Dedifferentiated amniotic fluid mesenchymal stem cell (primary cell): ENCODE measurements around the gene CNTRL.

Experiments
- DNase-seq: peaks from one replicate; pipeline ENCODE4 v3.0.0-alpha.2; 2016; ENCODE audit errors: extremely low spot score

Gene CNTRL

DNA sequence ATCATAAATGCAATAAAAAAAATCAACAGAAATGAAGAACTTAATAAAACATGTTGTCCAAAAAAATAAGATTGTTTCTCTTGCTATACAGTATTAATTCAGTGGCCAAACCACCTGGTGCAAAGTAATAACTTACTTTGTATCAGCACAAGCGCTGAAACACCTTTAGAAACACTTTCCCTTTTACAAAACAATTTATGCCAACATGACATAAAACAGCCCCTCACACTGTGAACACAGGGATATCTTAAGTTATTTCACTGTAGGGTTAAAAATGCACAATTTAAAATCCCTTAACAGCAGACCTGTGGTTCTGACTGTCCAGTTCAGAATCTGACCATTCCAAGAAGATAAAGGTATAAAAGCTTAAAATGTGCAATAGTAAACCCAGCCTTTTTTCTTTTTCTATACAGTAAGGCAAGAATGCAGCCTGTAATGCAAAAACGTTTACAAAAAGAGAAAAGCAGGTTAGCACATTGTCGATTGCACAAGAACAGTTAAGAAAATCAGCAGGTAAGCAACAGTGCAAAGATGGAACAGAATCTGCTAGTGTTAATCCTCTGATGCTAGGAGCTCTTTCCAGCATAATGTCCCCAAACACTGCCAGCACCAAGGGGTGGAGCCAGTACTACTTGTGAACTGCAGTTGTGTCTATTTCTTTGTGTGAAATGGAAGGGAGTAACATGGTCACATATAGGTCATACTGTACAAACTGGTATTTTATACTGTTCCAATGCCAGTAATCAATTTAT, 105.4 kb downstream of the CNTRL start:
- no peak for DNase-seq

DNA sequence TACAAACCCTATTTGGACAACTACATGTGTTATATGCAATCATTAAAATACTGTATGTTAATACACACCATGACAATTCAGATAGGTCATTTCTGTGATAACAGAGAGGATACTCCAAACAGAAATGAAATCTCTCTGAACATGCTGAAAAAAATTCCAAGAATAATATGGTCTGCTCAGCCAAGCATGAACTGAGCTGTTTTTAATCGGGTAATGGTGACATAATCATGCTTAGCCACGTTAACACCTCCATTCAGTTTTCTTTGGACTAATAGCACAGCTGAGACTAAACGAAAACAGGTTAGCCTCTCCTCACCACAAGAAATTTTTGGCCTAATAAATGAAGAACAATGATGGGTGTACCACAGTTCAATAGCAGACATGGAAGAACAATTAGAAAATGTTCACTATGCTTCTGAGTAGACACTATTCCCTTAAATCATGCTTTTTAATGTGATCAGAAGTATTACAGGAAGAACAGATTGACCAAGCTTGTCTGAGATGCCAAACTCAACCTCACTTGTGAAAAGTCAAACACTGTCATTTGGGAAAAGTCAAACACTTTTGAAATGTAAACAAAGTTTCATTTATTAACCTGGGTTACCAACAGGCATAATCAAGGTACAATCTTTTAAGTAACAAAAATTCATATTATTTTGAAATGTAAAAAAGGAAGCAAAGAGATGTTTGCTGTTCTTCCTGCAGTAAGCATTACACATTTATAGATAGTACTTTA, 107.5 kb downstream of the CNTRL start:
- DNase-seq: no peak

DNA sequence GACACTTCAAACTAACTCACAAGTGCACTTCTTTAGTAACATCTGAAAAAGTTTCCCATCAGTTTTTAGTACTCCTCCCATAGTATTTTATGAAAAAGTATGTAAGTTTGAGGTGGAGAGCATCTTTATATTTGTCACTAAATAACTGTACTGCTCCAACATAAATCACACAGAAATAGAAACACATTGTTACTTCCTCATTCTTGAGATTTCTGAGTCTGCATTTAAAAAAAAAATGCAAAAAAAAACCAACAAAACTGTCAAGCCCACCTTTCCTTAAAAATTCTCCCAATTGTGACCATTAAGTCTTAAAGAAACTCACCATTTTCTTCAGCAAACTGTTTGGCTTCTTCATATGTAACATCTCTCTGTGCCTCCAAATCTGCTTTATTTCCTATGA, 108.2 kb downstream of the CNTRL start:
- no peak for DNase-seq

DNA sequence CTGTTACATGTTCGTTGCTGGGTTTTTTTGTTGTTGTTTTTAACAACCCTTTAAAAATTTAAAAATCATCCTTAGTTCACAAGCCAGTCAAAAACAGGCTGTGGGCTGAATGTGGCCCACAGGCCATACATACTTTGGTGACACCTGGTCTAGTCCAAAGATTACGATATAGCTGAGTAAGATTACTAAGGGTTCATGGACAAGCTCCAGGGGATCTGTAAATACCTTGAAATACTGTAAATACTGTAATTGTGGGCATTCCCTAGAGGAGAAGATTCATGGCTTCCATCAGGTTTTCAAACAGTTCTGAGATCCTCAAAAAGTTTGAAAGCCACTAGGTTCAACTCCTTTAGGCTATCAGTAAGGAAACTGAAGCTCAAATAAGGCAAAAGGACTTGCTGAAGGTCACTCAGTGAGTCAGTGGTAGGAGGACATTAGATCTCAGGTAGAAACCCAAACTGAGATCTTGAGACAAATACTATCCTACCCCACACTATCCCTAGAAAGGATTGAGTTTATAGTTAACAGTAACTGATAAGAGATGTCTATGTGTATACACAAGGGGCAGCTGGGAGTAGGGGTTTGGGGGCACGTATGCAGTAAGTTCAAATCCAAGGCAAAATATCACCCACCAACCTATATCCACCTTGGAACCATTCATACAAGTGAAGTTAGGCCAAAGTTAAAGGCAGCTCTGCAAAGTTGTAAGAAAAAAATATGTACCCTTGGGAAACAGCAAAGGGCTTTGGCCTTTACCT, 109.1 kb downstream of the CNTRL start:
- no peak for DNase-seq

DNA sequence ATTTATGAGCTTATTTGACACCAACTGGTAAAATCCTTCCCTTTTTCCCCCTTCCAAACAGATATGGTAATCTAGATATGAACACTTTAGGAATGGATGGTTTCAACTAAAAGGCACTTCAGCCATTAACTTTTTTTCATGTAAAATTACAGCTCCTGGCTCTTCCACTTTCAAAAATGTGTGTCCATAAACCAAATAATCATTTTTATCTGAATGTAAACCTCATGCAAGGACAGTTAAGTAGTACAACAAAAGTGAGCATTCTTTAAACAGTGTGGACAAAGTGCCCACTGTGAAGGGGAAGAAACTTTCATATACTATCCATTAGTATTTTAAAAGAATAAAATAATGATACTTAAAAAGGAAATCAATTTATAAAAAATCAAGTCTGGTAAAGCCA, 109.7 kb downstream of the CNTRL start:
- DNase-seq: no peak

DNA sequence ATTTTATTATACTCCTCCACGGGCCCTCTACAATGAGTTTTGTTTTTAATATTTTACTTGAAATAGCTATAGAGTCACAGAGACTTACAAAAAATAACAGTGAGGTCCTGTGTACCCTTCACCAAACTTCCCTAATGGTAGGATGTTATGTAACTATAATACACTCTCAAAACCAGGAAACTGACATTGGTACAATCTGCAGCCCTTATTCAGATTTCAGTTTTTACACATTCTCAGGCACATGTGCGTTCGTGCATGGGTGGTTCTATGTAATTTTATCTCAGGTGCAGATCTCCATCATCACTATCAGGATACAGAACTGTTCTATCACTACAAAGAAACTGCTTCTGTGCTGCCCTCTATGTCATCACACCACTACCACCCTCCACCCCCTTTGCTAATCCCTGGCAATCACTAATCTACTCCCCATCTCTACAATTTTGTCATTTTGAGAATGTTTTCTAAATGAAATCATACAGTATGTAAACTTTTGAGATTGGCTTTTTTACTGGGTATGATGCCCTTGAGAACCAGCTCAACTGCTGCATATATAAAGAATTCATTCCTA, 110.5 kb downstream of the CNTRL start:
- no peak for DNase-seq

DNA sequence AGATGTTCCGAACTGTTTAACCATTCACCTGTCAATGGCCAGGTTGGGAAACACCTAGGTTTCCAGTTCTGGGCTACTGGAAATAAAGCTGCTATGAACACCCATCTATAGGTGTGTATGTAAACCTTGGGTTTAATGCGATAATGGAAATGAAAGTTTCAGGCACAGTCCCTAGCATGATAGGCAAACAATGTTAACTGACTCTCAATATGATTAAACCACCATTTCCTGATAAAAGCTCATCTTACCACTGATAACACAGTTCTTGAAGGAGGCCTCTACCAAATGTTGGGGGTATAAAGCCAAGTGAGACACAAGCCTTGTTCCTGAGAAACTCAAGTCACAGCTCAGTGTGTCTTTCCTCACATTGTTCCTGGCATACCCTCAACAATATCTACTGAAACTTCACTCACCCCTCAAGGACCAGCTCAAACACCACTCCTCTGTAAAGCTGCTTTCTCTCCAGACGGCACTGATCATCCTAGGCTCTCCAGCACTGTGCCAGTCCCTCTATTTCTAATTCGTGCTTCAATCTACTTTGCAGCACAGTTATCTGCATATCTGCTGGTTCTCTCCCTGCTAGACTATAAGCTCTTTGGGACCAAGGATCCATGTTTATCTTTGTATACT, 111.1 kb downstream of the CNTRL start:
- no peak for DNase-seq

DNA sequence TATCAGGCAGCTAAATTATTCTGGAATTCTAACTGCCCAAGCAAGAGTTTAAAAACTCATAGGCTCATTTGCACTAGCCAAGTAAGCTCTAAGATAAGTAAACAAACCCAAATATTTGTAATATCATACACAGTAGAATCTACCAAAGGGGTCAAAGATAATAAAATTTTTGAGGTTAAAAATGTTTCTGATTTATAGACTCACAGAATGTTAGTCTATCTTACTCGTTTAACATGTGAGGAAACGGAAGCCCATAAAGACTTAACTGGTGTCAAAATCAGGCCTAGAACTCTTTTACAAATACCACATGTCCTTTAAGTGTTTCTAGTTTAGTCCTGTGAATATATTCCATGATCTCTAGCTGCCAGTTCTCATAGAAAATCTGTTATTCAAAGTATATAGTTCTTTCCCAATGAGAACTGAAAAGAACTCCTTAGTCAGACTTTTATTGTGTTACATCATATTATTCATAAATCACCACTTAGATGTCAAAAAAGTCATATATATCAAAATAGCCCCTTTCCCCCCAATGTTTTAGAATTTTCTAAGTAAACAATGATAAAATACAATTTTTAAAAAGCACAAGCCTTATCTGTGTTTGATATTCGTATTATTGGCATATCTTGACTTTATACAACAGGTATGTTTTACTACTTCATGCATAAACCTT, 113.0 kb downstream of the CNTRL start:
- no peak for DNase-seq

DNA sequence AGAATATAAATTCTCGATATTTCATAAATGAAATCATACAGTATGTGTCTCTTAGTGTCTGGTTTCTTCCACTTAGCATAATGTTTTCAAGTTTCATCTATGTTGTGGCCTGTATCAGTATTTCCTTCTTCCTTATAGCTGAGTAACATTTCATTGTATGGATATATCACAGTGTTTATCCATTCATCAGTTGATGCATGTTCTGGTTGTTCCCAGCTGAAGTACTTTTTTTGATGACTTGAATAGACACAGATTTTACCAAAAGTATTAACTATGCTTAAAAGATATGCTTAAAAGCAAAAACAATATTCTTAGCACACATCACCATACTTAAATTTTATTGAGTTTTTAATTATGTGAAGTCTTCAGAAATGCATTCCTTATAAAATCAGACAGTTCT, 114.3 kb downstream of the CNTRL start:
- no peak for DNase-seq

DNA sequence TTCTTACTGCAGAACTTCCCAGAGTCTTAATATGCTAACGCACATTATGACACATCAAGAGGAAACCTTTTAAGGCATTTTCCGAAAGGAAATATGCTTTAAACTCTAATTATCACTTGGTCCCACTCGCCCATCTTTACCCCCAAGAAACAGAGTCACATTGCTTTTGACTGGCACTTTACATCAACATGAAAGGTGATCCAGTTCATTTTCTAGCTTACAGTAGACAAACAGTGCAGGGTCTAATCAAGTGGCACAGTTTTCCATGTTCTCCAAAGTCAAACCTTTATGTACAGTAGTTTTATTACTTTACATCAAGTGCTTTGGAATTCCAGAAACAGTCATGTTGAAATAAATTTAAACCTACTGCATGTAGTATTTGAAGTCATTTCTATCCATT, 114.9 kb downstream of the CNTRL start:
- no peak for DNase-seq

DNA sequence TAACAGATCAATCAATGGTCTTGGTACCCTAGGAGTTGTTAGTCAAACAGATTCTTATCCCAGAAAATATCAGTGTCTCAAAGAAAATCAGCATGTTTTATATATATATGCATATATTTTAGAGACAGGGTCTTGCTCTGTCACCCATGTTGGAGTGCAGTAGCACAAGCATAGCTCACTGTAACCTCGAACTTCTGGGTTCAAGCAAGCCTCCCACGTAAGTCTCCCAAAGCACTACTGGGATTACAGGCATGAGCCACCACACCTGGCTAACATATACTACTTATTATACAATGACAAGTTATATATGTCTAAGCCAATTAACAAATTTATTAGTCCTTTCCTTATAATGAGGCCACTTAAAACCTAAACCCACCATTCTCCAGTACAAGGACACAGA, 116.5 kb downstream of the CNTRL start:
- DNase-seq: no peak

DNA sequence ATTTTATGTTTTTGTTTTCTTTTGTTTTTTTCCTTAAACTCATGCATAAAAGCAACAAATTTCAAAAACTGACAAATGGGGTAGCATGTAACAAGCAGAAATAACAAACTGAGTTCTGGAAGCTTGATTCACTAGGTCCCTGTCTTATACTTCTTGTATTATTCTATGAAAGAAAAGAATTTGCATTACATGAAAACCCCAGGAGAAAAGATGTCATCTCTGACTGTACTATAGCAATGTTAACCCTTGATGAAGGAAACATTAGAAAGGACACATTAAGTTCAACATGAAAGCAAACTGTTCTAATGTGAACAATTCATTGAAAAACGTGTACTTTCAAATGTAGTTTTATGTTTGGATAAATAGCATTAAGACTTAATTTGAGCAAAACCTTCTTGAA, 117.8 kb downstream of the CNTRL start:
- no peak for DNase-seq

DNA sequence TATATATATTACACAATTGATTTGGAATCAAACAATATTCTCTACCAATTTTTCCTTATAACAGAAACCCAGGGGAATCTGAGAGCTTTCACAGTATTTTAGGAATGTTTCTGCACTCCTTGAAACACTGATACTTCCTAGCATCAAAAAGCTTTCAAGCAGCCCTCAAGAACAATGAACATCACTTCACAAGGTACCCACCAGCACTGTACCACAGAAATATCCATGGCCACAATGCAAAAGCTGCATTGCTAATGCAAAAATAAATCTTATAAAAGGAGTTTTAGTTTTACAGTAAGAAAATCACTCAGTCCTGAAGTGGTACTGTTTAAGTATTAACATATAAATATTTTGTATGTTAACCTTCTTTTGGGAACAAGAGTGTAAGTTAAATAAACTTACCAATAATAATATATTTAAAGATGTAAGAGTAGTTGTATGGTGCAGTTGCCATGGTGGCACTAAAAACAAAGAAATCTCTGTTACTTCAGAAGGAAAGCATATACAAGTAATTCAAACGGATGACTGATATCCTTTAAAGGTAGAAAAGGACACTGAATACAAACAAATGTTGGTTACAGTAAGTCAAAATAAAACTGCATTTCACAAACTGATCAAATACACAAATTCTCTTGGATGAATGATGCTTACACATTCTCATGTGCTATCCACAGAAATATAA, 118.3 kb downstream of the CNTRL start:
- no peak for DNase-seq

DNA sequence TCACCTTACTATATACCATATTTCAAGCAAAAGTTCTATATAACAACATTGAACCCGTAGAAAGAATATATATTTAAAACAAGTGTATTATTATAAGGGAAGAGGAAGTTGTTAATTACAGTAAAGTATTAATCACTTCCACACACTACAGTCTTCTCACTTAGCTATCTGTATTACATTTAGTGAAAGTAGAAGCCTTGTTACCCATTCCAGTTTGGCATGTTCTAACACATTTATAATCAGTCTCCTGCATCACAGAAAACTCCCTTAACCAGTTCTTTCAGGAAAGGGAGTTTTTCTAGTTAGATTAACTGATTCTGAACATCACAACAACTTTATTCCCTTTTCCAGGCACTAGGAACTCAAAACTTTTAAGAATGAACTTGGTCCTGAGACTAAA, 120.0 kb downstream of the CNTRL start:
- DNase-seq: no peak

DNA sequence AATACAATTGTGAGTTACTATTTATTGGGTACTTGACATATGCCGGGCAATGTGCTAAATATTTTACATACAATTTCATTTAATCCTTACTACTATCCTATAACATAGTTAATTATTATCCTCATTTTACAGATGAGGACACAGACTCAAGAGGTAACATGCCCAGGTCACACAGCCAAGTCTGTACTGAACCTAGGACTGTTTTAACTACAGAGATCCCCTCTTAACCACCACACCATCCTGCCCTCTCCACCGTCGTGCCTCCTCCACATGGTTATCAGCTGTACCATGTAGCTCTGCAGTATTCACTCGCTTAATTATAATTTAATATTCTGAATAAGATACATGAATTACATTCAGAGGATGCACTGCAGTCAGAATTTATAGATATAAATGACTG, 121.6 kb downstream of the CNTRL start:
- DNase-seq: no peak

DNA sequence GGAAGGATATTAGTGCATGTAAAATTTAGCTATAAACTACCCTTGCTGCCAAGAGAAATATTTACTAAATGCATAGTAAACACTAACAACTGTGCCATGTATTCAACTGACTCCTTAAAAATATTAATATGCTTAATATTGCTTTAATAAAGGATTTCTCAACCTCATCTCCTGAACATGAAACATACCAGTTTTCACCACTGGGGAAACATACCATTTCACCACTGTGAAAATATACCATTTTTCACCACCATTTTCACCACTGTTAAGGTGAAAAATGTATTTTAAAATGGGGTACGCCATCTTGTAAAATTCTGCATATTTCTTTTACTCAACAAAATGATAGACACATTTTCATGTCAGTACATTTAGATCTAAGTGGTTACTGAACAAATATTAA, 122.4 kb downstream of the CNTRL start:
- DNase-seq: no peak

DNA sequence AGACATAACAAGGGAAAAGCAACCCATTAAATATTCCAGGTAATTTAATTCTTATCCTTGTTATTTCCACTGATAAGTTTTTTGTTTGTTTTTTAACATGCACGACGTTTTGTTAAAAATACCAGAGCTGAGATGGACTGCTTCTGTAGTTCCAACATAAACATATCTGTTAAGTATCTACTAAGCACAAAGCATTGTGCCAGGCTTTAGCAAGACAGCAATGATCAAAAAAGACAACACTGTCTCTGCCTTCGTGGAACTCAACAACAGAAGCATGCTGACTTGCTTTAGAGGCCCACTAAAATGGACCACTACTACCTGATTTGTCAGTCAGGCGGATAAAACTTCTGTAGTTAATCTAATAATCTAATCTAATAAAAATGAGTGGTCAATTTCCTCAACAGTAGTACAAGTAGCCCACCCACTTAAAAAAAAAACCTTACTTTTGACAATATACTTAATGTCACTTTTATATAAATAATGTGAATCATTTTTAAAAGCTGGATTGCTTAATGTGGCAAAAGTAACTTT, 123.8 kb downstream of the CNTRL start:
- no peak for DNase-seq

DNA sequence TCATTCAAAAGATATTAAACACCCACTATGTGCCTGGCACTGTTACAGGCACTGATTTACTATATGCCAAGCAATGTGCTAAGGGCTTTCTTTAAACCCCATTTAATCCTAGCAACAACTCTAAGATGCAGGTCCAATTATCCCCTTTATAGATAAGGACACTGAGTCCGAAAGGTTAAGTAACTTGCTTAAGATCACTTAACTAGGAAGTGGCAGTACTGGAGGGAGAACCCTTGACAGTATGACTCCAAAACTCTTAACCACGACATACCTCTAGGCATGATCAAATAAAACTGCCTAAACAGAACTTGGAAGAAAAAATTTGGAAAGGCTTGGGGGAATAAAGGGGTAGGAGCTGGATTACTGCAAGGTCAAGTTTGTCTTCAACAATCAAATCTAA, 125.2 kb downstream of the CNTRL start:
- no peak for DNase-seq

DNA sequence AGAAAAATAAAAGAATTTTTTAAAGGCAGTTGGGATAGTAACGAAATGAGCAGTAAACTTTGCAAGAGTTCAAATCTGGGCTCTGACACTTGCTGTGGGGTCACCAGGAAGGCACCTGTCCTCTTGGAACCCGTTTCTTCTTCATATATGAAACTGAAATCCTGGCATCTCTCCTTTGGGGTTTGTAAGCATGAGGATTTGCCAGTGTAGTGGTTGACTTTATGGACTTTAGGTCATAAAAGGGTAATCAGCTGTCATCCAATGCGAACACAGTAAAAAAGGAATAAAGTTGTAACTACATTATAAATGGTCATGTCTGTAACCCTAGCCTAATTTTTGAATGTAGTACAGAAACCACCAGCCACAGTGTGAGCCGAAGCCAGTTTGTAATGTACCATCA, 125.6 kb downstream of the CNTRL start:
- no peak for DNase-seq

DNA sequence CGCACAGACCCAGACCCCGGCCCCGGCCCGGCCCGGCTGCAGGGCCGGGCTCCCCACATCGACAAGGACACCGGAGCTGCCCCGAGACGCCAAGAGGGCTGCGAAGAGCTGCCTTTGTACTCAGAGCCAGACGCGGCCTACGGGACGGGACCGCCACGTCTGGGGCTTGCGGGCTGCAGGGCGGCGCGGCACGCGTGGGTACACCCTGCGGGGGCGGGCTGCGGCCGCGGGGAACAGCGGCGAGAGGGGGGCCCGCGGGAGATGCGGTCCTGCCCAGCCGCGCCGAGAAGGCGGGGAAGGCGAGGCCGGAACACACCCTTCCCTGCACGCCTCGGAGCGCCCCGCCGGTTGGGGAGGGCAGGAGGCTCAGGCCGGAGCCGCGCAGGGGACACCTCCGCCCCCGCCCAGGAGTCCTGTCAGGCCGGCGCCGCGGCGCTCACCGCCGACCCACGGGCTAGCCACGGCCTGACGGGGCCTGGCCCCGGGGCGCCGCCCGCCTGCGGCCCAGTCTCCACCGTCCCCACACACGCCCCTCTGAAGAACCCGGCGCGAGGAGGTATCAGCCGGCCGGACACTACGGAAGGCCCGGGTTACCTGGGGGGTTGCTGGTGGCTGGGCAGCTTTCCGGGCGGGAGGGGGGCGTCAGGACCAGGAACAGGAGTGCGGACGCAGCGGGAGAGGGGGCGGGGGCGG, 126.4 kb downstream of the CNTRL start:
- DNase-seq: no peak
